ENCODE measurements around the gene HOXB2. TPM values are rescaled to one million over a fixed set of nuclear protein-coding genes. Genes with fewer than 3 reads are reported as not detected.

Gene HOXB2
- polyA plus RNA-seq, 1 donor from 2014 or later = not detected

- Histone ChIP-seq H3F3A (ENCODE audit: insufficient read depth, low read length, poor library complexity, severe bottlenecking) (no peaks in the 10 kb centered on the region), H3K36me3 (ENCODE audit: insufficient read depth, low read length) (no peaks in the 10 kb centered on the region), H3K27ac (ENCODE audit: low read length) (no peak overlapping the region), H3K9ac (ENCODE audit: low read length) (no peak overlapping the region), H3K9me3 (ENCODE audit: low read length) (no peaks in the 10 kb centered on the region), H3K4me3 (ENCODE audit: low read length) (no peak overlapping the region), H3K27me3 (ENCODE audit: insufficient read depth, low read depth, low read length) (peaks cover 51% of the 10 kb centered on the region), H2AFZ (ENCODE audit: low read depth, low read length) (no peak overlapping the region), H4K20me1 (ENCODE audit: insufficient read depth) (no peaks in the 10 kb centered on the region), H3K4me2 (ENCODE audit: low read length) (no peak overlapping the region), H3K79me2 (replicated peaks; ENCODE audit: insufficient read depth, low read length) (no peaks in the 10 kb centered on the region), H3K9me2 (ENCODE audit: insufficient read depth, low read length) (no peaks in the 10 kb centered on the region)
- TF ChIP-seq, protein P1, sequence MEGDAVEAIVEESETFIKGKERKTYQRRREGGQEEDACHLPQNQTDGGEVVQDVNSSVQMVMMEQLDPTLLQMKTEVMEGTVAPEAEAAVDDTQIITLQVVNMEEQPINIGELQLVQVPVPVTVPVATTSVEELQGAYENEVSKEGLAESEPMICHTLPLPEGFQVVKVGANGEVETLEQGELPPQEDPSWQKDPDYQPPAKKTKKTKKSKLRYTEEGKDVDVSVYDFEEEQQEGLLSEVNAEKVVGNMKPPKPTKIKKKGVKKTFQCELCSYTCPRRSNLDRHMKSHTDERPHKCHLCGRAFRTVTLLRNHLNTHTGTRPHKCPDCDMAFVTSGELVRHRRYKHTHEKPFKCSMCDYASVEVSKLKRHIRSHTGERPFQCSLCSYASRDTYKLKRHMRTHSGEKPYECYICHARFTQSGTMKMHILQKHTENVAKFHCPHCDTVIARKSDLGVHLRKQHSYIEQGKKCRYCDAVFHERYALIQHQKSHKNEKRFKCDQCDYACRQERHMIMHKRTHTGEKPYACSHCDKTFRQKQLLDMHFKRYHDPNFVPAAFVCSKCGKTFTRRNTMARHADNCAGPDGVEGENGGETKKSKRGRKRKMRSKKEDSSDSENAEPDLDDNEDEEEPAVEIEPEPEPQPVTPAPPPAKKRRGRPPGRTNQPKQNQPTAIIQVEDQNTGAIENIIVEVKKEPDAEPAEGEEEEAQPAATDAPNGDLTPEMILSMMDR (IDR thresholded peaks at IDR 0.05; ENCODE audit: poor library complexity, severe bottlenecking) = no peak
- TF ChIP-seq POLR2AphosphoS5 (IDR thresholded peaks at IDR 0.05) (no peak), EZH2 (IDR thresholded peaks at IDR 0.05; ENCODE audit: borderline replicate concordance, insufficient read depth, low read length, poor library complexity, severe bottlenecking) (no peak), TAF1 (IDR thresholded peaks at IDR 0.05; ENCODE audit: low read depth) (no peak), EP300 (conservative IDR thresholded peaks at IDR 0.05; ENCODE audit: poor library complexity, severe bottlenecking) (no peak), MXI1 (conservative IDR thresholded peaks at IDR 0.05; ENCODE audit: poor library complexity, severe bottlenecking) (no peak), SMC3 (conservative IDR thresholded peaks at IDR 0.05; ENCODE audit: poor library complexity) (no peak), RAD21 (conservative IDR thresholded peaks at IDR 0.05) (no peak), REST (IDR thresholded peaks at IDR 0.05; ENCODE audit: borderline replicate concordance) (no peak)
Measured at GRCh38 chr17:48499735-48500434, 45.0 kb downstream of the HOXB2 start.

DNA sequence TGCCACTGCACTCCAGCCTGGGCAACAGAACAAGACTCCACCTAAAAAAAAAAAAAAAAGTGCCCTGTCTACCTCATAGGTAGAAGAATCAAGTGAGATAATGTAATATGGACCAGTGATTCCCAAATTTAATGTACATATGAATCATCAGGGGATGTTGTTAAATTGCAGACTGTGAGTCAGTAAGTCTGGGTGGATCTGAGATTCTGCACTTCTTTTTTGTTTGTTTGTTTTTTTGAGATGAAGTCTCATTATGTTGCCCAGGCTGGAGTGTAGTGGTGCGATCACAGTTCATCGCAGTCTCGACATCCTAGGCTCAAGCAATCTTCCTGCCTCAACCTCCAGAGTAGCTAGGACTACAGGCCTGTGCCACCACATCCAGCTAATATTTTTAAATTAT lies 45.7 kb downstream of the HOXB2 start:
- no peaks in the 10 kb centered on the region for H3K9me2 ChIP-seq (ENCODE audit: insufficient read depth, low read length)
- H3K79me2 ChIP-seq (replicated peaks; ENCODE audit: insufficient read depth, low read length) = no peaks in the 10 kb centered on the region
- no peak overlapping the region for H3K4me2 ChIP-seq (ENCODE audit: low read length)
- no peak overlapping the region for H2AFZ ChIP-seq (ENCODE audit: low read depth, low read length)
- no peak for TF ChIP-seq RAD21 (conservative IDR thresholded peaks at IDR 0.05)
- no peak for TF ChIP-seq EZH2 (IDR thresholded peaks at IDR 0.05; ENCODE audit: borderline replicate concordance, insufficient read depth, low read length, poor library complexity, severe bottlenecking)
- TF ChIP-seq EP300 (conservative IDR thresholded peaks at IDR 0.05; ENCODE audit: poor library complexity, severe bottlenecking) = no peak
- no peak for TF ChIP-seq TAF1 (IDR thresholded peaks at IDR 0.05; ENCODE audit: low read depth)
- TF ChIP-seq, protein P1 (IDR thresholded peaks at IDR 0.05; ENCODE audit: poor library complexity, severe bottlenecking) = no peak
- no peak for TF ChIP-seq POLR2AphosphoS5 (IDR thresholded peaks at IDR 0.05)
- no peak for TF ChIP-seq SMC3 (conservative IDR thresholded peaks at IDR 0.05; ENCODE audit: poor library complexity)
- no peak for TF ChIP-seq MXI1 (conservative IDR thresholded peaks at IDR 0.05; ENCODE audit: poor library complexity, severe bottlenecking)
- TF ChIP-seq REST (IDR thresholded peaks at IDR 0.05; ENCODE audit: borderline replicate concordance) = no peak
- no peaks in the 10 kb centered on the region for H3F3A ChIP-seq (ENCODE audit: insufficient read depth, low read length, poor library complexity, severe bottlenecking)
- no peaks in the 10 kb centered on the region for H3K36me3 ChIP-seq (ENCODE audit: insufficient read depth, low read length)
- H4K20me1 ChIP-seq (ENCODE audit: insufficient read depth) = no peaks in the 10 kb centered on the region
- H3K4me3 ChIP-seq (ENCODE audit: low read length) = no peak overlapping the region
- peaks cover 57% of the 10 kb centered on the region for H3K27me3 ChIP-seq (ENCODE audit: insufficient read depth, low read depth, low read length)
- H3K9me3 ChIP-seq (ENCODE audit: low read length) = no peaks in the 10 kb centered on the region
- no peak overlapping the region for H3K9ac ChIP-seq (ENCODE audit: low read length)
- no peak overlapping the region for H3K27ac ChIP-seq (ENCODE audit: low read length)
